ENCODE results near the gene HECW1. TPM values are rescaled to one million over a fixed set of nuclear protein-coding genes. Genes with fewer than 3 reads are reported as not detected.

Gene HECW1
- total and polyA plus RNA-seq, 2 of the 13 experiments (the other 11 are each of a cell fraction or from before 2014, with no cell fraction given), result not detected

DNA sequence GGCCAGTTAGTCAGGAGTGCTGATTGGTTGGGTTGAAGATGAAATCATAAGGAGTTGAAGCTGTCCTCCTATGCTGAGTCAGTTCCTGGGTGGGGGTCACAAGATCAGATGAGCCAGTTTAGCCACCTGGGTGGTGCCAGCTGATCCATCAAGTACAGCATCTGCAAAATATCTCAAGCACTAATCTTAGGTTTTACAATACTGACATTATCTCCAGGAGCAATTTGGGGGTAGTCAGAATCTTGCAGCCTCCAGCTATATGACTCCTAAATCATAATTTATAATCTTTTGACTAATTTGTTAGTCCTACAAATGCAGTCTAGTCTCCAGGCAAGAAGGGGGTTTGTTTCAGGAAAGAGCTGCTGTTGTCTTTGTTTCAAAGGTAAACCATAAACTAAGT lies 286.4 kb downstream of the HECW1 start:
- H3K4me2 ChIP-seq (ENCODE audit: low read depth, low read length), result no peak overlapping the region
- H3K9me3 ChIP-seq (ENCODE audit: low read length), result no peaks in the 10 kb centered on the region
- intact Hi-C loops (cut with micrococcal nuclease; ENCODE audit: unreplicated experiment), result no loop called here
- ATAC-seq, result no peak
- TF ChIP-seq PITX1 (CRISPR knock-in tag; IDR thresholded peaks at IDR 0.05) (no peak), NFE2L1 (CRISPR knock-in tag; IDR thresholded peaks at IDR 0.05; ENCODE audit: borderline replicate concordance) (no peak), TAF15 (IDR thresholded peaks at IDR 0.05; ENCODE audit: low read depth, low read length, poor library complexity, severe bottlenecking) (no peak), ZNF230 (CRISPR knock-in tag; IDR thresholded peaks at IDR 0.05) (no peak), HMGA1 (CRISPR knock-in tag; conservative IDR thresholded peaks at IDR 0.05) (no peak), CC2D1A (CRISPR knock-in tag; IDR thresholded peaks at IDR 0.05) (no peak), KDM1A (CRISPR knock-in tag; IDR thresholded peaks at IDR 0.05) (no peak)
- TF ChIP-seq, protein P1, sequence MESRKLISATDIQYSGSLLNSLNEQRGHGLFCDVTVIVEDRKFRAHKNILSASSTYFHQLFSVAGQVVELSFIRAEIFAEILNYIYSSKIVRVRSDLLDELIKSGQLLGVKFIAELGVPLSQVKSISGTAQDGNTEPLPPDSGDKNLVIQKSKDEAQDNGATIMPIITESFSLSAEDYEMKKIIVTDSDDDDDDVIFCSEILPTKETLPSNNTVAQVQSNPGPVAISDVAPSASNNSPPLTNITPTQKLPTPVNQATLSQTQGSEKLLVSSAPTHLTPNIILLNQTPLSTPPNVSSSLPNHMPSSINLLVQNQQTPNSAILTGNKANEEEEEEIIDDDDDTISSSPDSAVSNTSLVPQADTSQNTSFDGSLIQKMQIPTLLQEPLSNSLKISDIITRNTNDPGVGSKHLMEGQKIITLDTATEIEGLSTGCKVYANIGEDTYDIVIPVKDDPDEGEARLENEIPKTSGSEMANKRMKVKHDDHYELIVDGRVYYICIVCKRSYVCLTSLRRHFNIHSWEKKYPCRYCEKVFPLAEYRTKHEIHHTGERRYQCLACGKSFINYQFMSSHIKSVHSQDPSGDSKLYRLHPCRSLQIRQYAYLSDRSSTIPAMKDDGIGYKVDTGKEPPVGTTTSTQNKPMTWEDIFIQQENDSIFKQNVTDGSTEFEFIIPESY (CRISPR knock-in tag; IDR thresholded peaks at IDR 0.05), result no peak
- H3K79me2 ChIP-seq (ENCODE audit: insufficient read depth, low read length), result no peaks in the 10 kb centered on the region
- no peak for FAIRE-seq
- no peaks in the 10 kb centered on the region; a peak in 1 of 5 replicates for H3K27me3 ChIP-seq (ENCODE audit: control insufficient read depth in 1 of 2, insufficient read depth in 2 of 2, low read length in 2 of 2)
- no peak overlapping the region for H3K27ac ChIP-seq (ENCODE audit: extremely low read length, insufficient read depth, low read length)
- no peak overlapping the region for H3K4me3 ChIP-seq (replicated peaks in 1 of 3; ENCODE audit: insufficient read depth in 1 of 3, low read depth in 2 of 3, low read length in 3 of 3)
- in situ Hi-C loops (cut with HindIII; ENCODE audit: extremely low pct_ligation_motif_present, low pct_unique_long_range_greater_than_20kb), result no loop called here
- CTCF ChIA-PET (ENCODE audit: low intra/inter-chr PET ratio, low total read pairs), result no interaction called here
- POLR2A ChIA-PET, result no interaction called here
- H3K4me1 ChIP-seq (ENCODE audit: insufficient read depth, low read length), result peaks cover 8% of the 10 kb centered on the region
- H3K36me3 ChIP-seq (replicated peaks in 1 of 2; ENCODE audit: control insufficient read depth in 1 of 2, insufficient read depth in 2 of 2, low read length in 2 of 2), result no peaks in the 10 kb centered on the region
- H2AFZ ChIP-seq (ENCODE audit: low read length), result no peak overlapping the region
- no peak overlapping the region for H3K9ac ChIP-seq (ENCODE audit: insufficient read depth, low read depth, low read length)
- DNase-seq (ENCODE audit: low spot score), result no peak
- no TSS peak for BruUV-seq (replicated peaks)
- H4K20me1 ChIP-seq (ENCODE audit: insufficient read depth, low read length), result no peaks in the 10 kb centered on the region

DNA sequence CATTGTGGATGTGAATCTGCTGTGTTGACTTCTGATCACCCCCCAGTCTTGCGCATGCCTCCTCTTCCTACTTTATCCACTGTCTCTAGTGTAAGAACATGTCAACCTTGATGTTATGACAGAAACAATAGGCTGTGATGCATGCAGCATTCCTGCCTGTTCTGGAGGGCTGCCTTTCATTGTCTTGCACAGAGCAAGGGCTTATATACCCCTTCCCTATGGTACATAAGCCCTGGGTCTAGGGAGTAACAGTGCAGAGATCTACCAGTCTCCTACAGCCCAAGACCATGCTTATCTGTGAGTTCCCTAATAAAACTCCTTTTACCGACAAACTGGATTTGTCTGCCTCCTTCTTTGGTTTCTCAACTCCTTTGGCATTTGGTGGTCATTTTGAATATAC lies 293.5 kb downstream of the HECW1 start:
- H2AFZ ChIP-seq (ENCODE audit: low read length), result no peak overlapping the region
- no TSS peak for BruUV-seq (replicated peaks)
- H3K36me3 ChIP-seq (replicated peaks in 1 of 2; ENCODE audit: control insufficient read depth in 1 of 2, insufficient read depth in 2 of 2, low read length in 2 of 2), result no peaks in the 10 kb centered on the region
- DNase-seq (ENCODE audit: low spot score), result no peak
- no peak overlapping the region for H3K27ac ChIP-seq (ENCODE audit: extremely low read length, insufficient read depth, low read length)
- peaks cover 8% of the 10 kb centered on the region for H3K4me1 ChIP-seq (ENCODE audit: insufficient read depth, low read length)
- ChIA-PET POLR2A (no interaction called here), CTCF (ENCODE audit: low intra/inter-chr PET ratio, low total read pairs) (no interaction called here)
- H3K9ac ChIP-seq (ENCODE audit: insufficient read depth, low read depth, low read length), result no peak overlapping the region
- H3K79me2 ChIP-seq (ENCODE audit: insufficient read depth, low read length), result no peaks in the 10 kb centered on the region
- WGBS (ENCODE audit: low lambda C conversion rate), result 97% methylated on average over 2 of the region's 2 CpGs
- no peaks in the 10 kb centered on the region for H4K20me1 ChIP-seq (ENCODE audit: insufficient read depth, low read length)
- no peak for FAIRE-seq
- H3K4me2 ChIP-seq (ENCODE audit: low read depth, low read length), result no peak overlapping the region
- TF ChIP-seq ZNF772 (CRISPR knock-in tag; IDR thresholded peaks at IDR 0.05), result no peak
- TF ChIP-seq, protein P2, sequence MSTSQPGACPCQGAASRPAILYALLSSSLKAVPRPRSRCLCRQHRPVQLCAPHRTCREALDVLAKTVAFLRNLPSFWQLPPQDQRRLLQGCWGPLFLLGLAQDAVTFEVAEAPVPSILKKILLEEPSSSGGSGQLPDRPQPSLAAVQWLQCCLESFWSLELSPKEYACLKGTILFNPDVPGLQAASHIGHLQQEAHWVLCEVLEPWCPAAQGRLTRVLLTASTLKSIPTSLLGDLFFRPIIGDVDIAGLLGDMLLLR (CRISPR knock-in tag; IDR thresholded peaks at IDR 0.05), result no peak
- TF ChIP-seq SIX1 (CRISPR knock-in tag; IDR thresholded peaks at IDR 0.05; ENCODE audit: borderline replicate concordance), result no peak
- TF ChIP-seq ZNF780A (CRISPR knock-in tag; IDR thresholded peaks at IDR 0.05), result no peak
- TF ChIP-seq, protein P3, sequence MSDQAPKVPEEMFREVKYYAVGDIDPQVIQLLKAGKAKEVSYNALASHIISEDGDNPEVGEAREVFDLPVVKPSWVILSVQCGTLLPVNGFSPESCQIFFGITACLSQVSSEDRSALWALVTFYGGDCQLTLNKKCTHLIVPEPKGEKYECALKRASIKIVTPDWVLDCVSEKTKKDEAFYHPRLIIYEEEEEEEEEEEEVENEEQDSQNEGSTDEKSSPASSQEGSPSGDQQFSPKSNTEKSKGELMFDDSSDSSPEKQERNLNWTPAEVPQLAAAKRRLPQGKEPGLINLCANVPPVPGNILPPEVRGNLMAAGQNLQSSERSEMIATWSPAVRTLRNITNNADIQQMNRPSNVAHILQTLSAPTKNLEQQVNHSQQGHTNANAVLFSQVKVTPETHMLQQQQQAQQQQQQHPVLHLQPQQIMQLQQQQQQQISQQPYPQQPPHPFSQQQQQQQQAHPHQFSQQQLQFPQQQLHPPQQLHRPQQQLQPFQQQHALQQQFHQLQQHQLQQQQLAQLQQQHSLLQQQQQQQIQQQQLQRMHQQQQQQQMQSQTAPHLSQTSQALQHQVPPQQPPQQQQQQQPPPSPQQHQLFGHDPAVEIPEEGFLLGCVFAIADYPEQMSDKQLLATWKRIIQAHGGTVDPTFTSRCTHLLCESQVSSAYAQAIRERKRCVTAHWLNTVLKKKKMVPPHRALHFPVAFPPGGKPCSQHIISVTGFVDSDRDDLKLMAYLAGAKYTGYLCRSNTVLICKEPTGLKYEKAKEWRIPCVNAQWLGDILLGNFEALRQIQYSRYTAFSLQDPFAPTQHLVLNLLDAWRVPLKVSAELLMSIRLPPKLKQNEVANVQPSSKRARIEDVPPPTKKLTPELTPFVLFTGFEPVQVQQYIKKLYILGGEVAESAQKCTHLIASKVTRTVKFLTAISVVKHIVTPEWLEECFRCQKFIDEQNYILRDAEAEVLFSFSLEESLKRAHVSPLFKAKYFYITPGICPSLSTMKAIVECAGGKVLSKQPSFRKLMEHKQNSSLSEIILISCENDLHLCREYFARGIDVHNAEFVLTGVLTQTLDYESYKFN (CRISPR knock-in tag; conservative IDR thresholded peaks at IDR 0.05), result no peak
- TF ChIP-seq NFATC3 (CRISPR knock-in tag; IDR thresholded peaks at IDR 0.05), result no peak
- no peaks in the 10 kb centered on the region for H3K27me3 ChIP-seq (ENCODE audit: control insufficient read depth in 1 of 2, insufficient read depth in 2 of 2, low read length in 2 of 2)
- no peak overlapping the region for H3K4me3 ChIP-seq (replicated peaks in 1 of 3; ENCODE audit: insufficient read depth in 1 of 3, low read depth in 2 of 3, low read length in 3 of 3)
- ATAC-seq, result no peak
- intact Hi-C loops (cut with micrococcal nuclease; ENCODE audit: unreplicated experiment) (no loop called here), in situ Hi-C loops (cut with HindIII; ENCODE audit: extremely low pct_ligation_motif_present, low pct_unique_long_range_greater_than_20kb) (no loop called here)
- no peaks in the 10 kb centered on the region for H3K9me3 ChIP-seq (ENCODE audit: low read length)

Data from HepG2 (cell line).